BJ (cell line): ENCODE results near the gene SPTLC1. TPM values are rescaled to one million over a fixed set of nuclear protein-coding genes. Genes with fewer than 3 reads are reported as not detected.

Source experiments
- CTCF ChIA-PET: fragments of 350-600 bp; formaldehyde crosslinking; extraction: SDS; loops from one replicate; lab custom pipeline; 2021; ENCODE audit warnings: antibody characterized with exemption, inconsistent platforms; lab: Yijun Ruan, JAX
- POLR2A ChIA-PET: fragments of 300-600 bp; sonication (Branson Sonifier 250); formaldehyde crosslinking; extraction: SDS; loops from one replicate; lab custom pipeline; 2021; ENCODE audit warnings: antibody characterized with exemption; lab: Charles Lee
- DNase-seq: peaks from one replicate; pipeline ENCODE4 v3.0.0-alpha.2; 2011; ENCODE audit warnings: low read depth
- H3K27me3 ChIP-seq: 2 replicates; pipeline ENCODE4 v1.6.0; 2011; ENCODE audit warnings: low read length; ENCODE audit not compliant: control insufficient read depth, insufficient read depth
- H3K36me3 ChIP-seq: 2 replicates; pipeline ENCODE4 v1.5.1; 2011; ENCODE audit warnings: low read length; ENCODE audit not compliant: control insufficient read depth, insufficient read depth
- H3K4me3 ChIP-seq: 2 replicates; pipeline ENCODE4 v1.5.1; 2011; ENCODE audit warnings: low read depth, mild to moderate bottlenecking, control low read depth, low read length
- polyA plus RNA-seq: library from polyadenylated mRNA; depleted of rRNA; stranded (reverse); fragments of >200 nt; gene quantifications from 2 replicates; pipeline ENCODE4 v1.2.3, GENCODE V29; 2011
- TF ChIP-seq, protein P1 (sequence below): IDR thresholded peaks from 2 replicates; pipeline ENCODE4 v1.5.1; 2011; ENCODE audit warnings: low read depth, mild to moderate bottlenecking, control low read depth, inconsistent platforms, low read length, moderate library complexity; ENCODE audit not compliant: insufficient read depth

The SPTLC1 gene
- polyA plus RNA-seq, 1 experiment, result 102 TPM

DNA sequence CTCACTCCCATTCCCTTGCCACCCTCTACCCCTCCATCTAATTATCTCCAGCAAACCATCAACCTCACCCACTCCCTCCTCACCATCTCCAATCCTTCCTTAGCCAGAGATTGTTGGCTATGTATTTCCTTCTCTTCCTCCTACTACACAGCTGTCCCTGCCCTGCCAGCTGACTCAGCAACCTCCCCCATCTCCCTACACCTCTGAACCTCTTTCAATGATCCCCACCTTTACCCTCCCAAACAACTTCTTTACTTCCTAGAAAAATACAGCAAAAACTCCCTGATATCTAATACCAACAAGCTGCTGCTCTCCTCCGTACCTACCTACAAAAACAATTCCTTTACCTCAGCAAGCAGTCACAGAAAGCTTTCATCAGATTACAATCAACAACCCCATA, 37.3 kb downstream of the SPTLC1 start:
- no peak for DNase-seq
- Histone ChIP-seq H3K36me3 (peaks cover 7% of the 10 kb centered on the region; the same call in 1 of the 2 replicates), H3K27me3 (no peaks in the 10 kb centered on the region), H3K4me3 (no peak overlapping the region)
- ChIA-PET POLR2A (no interaction called here), CTCF (interaction anchor here (1.7 kb wide), 1 partner anchor 121 kb away, joined by 3 read pairs; no protein-coding TSS in a partner anchor)
- TF ChIP-seq, protein P1, sequence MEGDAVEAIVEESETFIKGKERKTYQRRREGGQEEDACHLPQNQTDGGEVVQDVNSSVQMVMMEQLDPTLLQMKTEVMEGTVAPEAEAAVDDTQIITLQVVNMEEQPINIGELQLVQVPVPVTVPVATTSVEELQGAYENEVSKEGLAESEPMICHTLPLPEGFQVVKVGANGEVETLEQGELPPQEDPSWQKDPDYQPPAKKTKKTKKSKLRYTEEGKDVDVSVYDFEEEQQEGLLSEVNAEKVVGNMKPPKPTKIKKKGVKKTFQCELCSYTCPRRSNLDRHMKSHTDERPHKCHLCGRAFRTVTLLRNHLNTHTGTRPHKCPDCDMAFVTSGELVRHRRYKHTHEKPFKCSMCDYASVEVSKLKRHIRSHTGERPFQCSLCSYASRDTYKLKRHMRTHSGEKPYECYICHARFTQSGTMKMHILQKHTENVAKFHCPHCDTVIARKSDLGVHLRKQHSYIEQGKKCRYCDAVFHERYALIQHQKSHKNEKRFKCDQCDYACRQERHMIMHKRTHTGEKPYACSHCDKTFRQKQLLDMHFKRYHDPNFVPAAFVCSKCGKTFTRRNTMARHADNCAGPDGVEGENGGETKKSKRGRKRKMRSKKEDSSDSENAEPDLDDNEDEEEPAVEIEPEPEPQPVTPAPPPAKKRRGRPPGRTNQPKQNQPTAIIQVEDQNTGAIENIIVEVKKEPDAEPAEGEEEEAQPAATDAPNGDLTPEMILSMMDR, result no peak

DNA sequence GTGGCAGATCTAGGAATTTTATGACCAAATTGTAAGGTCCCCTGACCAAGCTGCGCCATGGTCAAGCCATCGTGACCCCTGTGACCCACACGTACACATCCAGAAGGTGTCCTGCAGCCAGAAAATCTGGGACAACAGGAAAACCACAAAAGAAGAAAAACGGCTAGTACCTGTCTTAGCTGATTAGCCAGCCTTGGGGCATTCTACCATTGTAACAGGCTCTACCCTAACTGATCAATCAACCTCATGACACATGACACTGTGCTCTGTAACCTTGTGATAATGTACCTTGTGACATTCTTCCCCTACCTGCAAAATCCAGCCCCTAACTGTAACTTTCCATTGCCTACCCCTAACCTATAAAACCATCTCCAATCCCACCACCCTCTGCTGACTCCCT, 43.6 kb downstream of the SPTLC1 start:
- TF ChIP-seq, protein P1, result no peak
- CTCF ChIA-PET, result no interaction called here
- H3K27me3 ChIP-seq, result no peaks in the 10 kb centered on the region
- H3K36me3 ChIP-seq, result peaks cover 5% of the 10 kb centered on the region
- no peak overlapping the region for H3K4me3 ChIP-seq
- DNase-seq, result no peak
- POLR2A ChIA-PET, result no interaction called here

DNA sequence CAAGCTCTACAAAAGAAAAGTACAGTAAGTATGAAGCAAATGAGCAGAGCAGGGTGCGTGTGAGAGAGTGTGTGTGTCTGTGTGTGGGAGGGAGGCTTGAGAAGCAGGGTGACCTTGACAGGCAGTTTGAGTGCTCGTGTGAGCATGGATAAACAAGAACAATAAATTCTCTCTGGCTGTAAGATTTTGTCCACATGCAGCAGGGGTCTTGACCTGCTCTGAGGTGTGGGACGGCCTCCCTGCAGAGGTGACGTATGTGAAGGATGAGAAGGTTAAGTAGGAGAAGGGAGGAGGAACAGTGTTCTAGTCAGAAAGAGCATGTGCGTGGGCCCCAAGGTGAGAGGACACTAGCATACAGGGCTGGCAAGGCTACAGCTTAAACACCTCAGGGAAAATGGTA, 49.0 kb downstream of the SPTLC1 start:
- no peak overlapping the region for H3K4me3 ChIP-seq
- TF ChIP-seq, protein P1, result no peak
- ChIA-PET POLR2A (no interaction called here), CTCF (interaction anchor here (1.5 kb wide), 1 partner anchor 28 kb away, joined by 3 read pairs; no protein-coding TSS in a partner anchor)
- peaks cover 7% of the 10 kb centered on the region for H3K36me3 ChIP-seq
- H3K27me3 ChIP-seq, result no peaks in the 10 kb centered on the region
- DNase-seq, result no peak

DNA sequence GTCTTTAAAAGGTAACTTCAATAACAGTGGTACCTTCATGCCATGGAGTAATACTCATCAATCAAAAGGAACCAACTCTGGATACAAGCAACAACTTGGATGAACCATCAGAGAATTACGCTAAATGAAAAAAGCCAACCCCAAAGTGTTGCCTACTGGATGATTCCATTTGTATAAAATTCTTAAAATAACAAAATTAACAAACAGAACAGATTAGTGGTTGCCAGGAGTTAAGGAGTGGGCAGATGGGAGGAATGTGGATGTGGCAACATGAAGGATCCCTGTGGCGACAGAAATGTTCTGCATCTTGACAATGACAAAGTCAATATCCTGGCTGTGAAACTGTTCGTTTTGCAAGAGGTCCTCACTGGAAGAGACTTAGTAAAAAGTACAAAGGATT, 50.5 kb downstream of the SPTLC1 start:
- CTCF ChIA-PET, result no interaction called here
- H3K36me3 ChIP-seq, result peaks cover 5% of the 10 kb centered on the region
- DNase-seq, result no peak

DNA sequence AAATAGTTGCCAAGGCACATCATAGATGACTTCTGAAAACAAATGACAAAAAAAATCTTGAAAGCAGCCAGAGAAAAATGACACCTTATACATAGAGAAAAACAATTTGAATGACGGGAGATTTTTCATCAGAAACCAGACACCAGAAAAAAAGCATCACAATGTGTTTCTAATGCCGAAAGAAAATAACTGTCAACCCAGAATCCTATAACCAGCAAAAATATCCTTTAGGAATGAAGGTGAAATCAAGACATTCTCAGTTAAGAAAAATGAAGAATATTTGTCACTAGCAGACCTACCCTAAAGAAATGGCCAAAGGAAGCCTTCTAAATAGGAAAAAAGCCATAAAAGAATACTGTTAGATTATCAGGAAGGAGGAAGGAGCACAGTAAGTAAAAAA, 54.0 kb downstream of the SPTLC1 start:
- ChIA-PET CTCF (no interaction called here), POLR2A (no interaction called here)
- H3K36me3 ChIP-seq, result peaks cover 3% of the 10 kb centered on the region
- H3K27me3 ChIP-seq, result no peaks in the 10 kb centered on the region
- TF ChIP-seq, protein P1, result no peak
- H3K4me3 ChIP-seq, result no peak overlapping the region
- DNase-seq, result no peak

More for the DNA sequence above, 50.5 kb downstream of the SPTLC1 start:
- TF ChIP-seq, protein P1, result no peak
- POLR2A ChIA-PET, result no interaction called here
- no peak overlapping the region for H3K4me3 ChIP-seq
- H3K27me3 ChIP-seq, result no peaks in the 10 kb centered on the region
